Cardiac septum (tissue), 1 donor: ENCODE data around the gene DTNBP1. TPM values are rescaled to one million over a fixed set of nuclear protein-coding genes. Genes with fewer than 3 reads are reported as not detected.

ENCODE experiments used
- DNase-seq: peaks from one replicate; pipeline ENCODE4 v3.0.0-alpha.2; 2020; ENCODE audit warnings: low spot score
- intact Hi-C: fragments of 100-400 bp; cut with DNase I; formaldehyde crosslinking; loops from one replicate; pipeline ENCODE4 v1.14.0; 2022
- total RNA-seq: library from RNA; stranded (reverse); fragmentation: NEBNext Ultra II Directional; extraction: Animal tissue kit (Norgen Biotek cat#: 25700); gene quantifications from one replicate; pipeline ENCODE4 v1.2.1, GENCODE V29; 2021
- donor health status: DM: no; HTN: no; CAD: no.

Gene DTNBP1
- total RNA-seq, 1 donor from 2014 or later, result 19.0 TPM

DNA sequence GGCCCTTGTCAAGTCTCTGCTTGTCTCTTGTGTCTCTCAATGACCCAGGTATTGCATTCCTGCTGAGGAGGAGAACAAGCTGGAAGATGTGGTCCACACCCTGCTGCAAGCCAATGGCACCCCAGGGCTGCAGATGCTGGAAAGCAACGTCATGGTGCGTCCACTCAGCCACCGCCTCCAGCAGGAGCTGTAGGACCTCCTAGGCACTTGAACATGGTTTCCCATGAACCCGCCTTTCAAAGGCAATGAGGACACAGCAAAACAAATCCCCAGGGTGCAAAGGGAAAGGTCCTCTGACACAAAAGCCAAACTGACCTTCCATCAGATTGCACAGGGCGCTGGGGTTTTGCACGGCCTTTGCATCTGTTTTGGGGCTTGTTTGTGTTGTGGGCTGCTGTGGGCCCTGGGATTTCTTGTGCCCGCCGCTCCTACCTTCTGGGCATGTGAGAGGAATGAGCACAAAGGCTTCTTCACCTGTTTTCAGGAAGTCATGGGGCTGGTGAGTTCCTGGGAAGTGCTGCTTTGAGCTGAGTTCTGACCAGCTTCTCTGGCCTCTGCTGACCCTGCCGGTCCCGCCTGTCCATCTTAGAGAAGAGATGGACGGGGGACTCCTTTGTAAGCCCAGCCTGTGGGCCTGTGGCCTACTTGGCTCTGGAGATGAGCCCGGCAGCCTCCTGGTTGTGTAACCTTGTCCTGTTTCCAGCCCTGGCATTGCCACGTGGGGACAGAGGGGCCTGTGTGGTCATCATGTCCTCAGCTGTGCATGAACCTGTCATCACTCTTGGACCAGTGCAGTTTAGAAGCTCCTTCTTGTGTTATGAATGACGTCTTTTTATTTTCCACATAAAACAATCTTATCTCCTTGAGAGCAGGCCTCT, 151.3 kb downstream of the DTNBP1 start:
- intact Hi-C loops, result loop anchor here (10.0 kb wide), 1 partner anchor 693 kb away; no protein-coding TSS in a partner anchor
- DNase-seq, result no peak

DNA sequence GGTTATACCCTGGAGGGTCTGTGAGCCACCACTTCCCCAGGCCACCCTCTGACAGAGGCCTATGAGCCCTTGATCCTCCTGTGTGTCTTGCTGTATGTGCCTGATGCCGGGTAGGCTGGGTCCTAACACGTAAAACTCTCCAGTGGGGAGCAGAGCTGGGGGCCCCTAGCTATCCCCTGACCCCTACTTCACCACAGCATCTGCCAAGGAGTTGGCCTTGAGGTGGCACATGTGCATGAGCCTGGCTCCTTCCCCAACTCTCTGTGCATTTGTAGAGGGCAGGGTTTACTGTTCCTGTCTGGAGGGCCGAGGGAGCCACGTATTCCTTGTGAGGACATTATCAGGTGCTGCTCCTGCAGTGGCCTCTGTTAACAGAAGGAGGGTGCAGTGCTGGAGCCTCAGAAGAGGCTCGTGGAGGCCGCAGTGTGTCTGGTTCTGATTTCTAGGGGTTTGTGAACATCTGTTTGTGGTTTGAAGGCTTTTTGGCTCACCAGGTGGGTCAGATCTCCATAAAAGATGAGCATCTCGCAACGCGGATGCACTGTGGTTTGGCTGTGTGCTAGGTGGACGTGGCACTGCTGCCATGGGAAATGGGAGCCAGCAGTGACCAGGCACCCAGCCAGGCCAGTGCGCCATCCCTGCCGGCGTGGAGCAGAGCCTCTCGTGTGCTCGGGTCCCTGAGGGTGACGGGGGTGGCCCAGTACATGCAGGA, 152.1 kb downstream of the DTNBP1 start:
- no peak for DNase-seq

DNA sequence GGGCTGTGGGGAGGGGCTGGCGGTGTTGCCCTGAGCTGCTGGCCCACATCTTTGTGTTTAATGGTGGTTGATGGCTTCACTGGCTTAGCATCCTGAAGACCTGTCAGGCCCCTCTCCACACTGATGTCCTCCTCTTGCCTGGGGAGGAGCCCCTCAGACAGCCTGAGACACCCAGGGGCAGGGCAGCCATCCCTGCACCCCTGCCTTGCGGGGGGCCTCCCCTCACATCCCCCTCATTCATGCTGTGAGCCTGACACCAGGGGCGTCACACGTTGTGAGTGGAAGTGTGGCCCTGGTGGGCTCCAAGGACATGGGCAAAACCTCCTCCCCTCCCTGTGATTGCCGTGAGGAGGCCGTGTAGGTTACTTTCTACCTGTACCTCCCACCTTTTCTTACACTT, 152.7 kb downstream of the DTNBP1 start:
- intact Hi-C loops, result loop anchor here (10.0 kb wide), 1 partner anchor 695 kb away; no protein-coding TSS in a partner anchor

More for the DNA sequence above, 152.1 kb downstream of the DTNBP1 start:
- intact Hi-C loops, result loop anchor here (10.0 kb wide), 1 partner anchor 694 kb away; no protein-coding TSS in a partner anchor

DNA sequence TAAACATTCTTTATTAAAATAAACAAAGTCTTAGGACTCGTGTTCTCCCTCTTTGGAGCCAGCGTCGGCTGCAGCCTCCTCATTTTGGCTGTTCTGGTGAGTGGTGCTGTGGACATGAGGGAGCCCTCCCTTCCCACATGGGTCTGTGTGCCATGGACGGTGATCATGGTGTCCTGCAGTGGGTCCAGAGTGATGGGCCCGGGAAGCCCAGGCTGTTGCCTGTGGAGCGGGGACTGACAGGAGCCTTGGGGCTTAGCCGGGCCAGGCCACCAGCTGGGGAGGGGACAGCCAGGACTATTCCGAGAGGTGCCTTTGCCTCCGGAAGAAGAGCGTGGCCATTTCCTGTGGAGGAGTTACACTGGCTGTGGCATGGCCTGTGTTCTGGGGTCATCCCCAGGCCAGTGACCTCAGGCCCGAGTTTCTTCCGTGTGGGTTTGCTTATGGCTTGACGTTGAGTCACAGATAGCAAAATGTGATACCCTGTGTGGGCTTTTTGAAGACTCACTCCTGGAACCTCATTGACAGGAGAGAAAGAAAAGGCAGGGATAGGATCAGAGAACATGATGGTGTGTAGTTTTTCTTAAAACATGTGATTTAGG, 153.4 kb downstream of the DTNBP1 start:
- no peak for DNase-seq
- intact Hi-C loops, result no loop called here

More for the DNA sequence above, 152.7 kb downstream of the DTNBP1 start:
- DNase-seq, result no peak

DNA sequence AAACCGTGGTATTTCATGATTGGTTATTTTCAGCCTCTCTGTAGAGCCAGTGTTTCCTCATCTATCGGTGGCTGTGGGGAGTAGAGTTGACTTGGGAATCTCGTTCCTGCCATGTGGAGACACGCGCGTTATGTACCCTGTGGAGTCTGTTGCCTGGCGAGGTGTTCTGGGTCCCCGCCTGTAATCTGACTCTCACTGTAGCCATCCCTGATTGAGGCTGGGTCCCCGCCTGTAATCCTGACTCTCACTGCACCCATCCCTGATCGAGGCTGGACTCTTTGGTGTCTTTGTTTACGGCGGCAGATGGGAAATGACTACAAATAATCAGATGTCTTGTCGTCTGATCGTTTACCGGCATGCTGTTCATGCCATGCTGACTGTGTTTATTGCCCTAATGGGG, 153.9 kb downstream of the DTNBP1 start:
- DNase-seq, result no peak
- intact Hi-C loops, result no loop called here

DNA sequence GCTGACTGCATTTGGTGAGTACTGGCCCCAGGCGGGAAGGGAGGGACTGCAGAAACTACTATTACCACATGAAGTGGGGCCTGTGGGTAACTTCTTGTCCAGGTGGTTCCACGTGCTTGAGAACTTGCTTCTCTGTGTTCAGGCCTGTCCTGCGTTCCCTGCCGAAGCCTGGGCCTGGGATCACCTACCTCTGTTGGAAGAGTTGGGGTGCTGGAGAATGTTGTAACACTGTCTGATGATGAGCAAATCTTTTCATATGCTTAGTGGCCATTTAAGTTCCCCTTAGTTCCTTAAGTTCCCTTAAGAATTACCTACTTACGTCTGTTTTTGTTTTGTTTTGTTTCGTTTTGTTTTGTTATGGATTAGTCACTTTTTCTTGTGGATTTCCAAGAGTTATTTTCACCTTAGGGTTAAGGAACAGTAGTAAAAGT, 154.4 kb downstream of the DTNBP1 start:
- intact Hi-C loops, result no loop called here
- DNase-seq, result no peak

DNA sequence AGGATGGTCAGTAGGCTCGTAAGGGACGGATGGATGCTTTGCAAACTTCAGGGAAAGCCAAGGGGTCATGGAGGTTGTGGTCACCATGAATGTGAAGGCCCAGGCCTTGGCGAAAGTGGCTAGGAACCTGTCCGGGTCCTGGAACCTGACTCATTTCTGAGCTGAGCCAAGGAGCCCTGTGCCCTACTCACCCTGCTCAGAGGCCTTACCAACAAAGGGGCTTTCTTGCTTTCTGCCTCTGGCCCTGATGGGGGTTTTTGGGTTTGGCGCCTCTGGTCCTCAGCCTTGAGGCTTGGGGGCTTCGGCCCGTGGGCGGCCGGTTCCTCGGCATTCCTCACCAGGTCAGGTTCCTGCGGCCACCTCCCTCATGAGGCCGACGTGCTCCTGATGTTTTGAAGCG, 155.1 kb downstream of the DTNBP1 start:
- intact Hi-C loops, result no loop called here
- peak; percentile 59 for DNase-seq

DNA sequence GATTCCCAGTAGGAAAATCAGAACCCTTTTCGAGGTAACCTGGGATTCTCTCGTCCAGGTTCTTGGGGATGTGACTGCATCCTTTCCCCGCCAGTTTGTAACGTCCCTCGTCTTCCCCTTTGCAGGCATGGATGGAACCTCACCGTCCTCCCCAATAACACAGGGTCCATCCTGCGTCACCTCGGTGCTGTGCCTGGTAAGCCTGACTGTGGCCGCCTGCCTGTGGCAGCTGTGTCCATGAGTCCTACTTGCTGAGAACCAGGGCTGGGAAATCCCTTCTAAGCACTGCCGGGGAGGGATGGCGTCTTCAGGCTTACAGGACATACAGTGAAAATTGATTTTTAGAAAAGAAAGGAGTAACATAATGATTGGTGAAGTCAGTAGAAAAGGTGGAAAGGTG, 155.6 kb downstream of the DTNBP1 start:
- DNase-seq, result peak; percentile 50
- intact Hi-C loops, result no loop called here

DNA sequence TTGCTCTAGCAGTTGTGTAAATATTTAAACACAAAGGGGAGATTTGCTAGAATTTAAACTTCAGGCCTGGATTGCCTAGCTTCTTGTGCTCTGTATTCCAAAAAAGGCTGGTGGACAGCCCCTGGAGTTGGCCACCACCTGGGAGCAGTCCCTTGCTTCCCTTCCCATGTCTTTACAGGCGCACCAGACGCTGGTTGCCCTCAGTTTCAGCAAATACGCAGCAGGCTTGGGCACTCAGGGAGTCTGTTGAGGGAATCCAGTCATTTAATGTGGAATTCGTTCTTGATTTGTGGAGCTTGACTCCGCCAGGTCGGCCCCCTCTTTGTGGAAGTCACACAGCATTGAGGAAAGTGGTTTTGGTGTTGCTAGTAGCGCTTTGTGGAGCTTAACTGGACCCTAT, 156.8 kb downstream of the DTNBP1 start:
- intact Hi-C loops, result no loop called here
- DNase-seq, result peak; percentile 64

DNA sequence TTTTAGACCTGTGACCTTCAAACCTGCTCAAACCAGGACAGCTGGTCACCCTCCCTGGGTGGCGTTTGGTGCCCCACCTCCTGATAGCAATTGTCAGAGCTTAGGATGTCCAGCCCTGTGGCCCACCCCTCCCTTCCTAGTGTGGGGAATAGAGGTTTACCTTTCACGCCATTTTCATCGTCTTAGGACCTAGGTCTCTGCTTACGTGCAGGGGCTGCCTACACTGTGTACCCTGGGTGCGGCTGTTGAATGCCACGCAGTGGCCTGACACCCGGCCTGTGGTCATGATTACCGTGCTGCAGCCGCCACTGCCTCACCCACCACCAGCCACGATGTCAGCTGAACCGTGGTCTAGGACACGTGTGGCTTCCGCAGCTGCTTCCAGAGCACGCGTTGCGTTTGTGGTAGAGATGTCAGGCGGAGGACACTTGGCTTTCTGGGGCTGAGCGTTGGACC, 157.3 kb downstream of the DTNBP1 start:
- intact Hi-C loops, result no loop called here
- DNase-seq, result peak; percentile 74

DNA sequence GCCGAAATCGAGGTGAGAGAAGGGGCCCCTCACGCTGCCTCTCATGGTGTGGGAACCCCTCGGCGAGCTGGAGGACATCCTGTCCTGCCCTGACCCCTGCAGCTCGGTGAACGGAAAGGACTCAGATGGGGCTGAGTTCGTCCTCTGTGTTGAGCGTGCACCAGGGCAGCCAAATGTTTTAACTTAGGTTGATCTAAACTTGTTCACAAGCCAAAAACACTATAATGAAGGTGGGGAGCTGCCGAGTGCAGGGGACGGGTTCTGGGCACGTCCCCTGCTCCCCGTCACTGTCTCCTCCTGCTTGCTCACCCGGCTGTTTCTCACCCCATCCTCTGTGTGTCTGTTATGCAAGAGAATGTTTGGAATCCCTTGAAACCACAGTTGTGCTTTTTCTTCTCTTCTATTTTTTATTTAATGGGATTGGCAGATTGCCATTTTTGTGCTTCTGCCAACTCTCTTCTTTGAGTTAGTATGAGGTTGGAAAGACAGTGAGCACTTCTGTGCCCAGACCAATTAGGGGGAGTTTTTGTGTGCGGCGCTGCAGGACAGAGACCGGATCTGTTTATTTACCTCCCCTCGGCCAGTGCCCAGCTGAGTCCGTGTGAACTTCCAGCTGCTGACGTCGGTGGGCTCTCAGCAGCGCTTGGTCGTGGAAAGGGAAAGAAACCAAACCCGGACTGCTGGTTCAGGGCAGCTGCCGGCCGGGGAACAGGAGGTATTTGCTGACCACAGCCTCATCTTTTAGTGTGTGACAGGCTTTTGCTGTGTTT, 158.1 kb downstream of the DTNBP1 start:
- peak; percentile 76 for DNase-seq
- intact Hi-C loops, result loop anchor here (5.0 kb wide), 1 partner anchor 118 kb away; no protein-coding TSS in a partner anchor

DNA sequence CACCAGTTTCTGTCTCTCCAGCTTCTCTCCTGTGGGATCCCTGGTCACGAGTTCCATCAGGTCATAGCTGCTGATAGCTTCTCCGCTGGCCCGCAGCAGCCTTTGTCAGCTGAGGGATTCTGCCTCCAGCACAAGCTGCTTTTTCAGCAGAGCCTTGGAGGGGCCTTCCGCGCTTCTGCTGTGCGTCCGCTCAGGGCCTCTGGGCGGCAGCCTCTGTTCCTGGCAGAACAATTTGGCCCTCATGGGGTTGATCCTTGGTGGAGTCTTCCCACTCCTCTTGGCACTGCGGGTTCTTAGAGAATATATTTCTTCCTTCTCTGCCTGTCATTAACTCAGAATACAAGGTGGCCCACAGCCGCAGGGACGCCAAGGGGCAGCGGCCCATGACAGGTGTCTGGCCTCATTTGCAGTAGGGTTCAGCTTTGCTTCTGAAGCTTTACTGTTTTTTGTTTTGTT, 158.8 kb downstream of the DTNBP1 start:
- peak; percentile 78 for DNase-seq
- intact Hi-C loops, result loop anchor here (5.0 kb wide), 1 partner anchor 118 kb away; no protein-coding TSS in a partner anchor

DNA sequence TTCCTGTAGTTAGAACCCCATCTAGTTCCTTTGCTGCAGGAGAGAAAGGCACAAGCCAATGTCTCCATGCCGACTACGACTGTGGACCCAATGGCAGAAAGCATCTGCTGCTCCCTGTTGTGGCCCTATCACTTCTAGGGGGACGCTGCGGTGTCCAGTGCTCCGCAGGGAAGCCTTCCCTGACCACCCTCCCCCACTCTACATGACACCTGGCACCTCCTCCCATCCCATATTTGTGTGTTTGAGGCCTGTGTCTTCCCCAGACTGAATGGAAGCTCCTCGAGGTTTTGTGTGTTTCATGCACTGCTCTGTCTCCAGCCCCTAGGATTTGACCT, 159.5 kb downstream of the DTNBP1 start:
- intact Hi-C loops, result loop anchor here (5.0 kb wide), 1 partner anchor 119 kb away; no protein-coding TSS in a partner anchor
- peak; percentile 41 for DNase-seq

DNA sequence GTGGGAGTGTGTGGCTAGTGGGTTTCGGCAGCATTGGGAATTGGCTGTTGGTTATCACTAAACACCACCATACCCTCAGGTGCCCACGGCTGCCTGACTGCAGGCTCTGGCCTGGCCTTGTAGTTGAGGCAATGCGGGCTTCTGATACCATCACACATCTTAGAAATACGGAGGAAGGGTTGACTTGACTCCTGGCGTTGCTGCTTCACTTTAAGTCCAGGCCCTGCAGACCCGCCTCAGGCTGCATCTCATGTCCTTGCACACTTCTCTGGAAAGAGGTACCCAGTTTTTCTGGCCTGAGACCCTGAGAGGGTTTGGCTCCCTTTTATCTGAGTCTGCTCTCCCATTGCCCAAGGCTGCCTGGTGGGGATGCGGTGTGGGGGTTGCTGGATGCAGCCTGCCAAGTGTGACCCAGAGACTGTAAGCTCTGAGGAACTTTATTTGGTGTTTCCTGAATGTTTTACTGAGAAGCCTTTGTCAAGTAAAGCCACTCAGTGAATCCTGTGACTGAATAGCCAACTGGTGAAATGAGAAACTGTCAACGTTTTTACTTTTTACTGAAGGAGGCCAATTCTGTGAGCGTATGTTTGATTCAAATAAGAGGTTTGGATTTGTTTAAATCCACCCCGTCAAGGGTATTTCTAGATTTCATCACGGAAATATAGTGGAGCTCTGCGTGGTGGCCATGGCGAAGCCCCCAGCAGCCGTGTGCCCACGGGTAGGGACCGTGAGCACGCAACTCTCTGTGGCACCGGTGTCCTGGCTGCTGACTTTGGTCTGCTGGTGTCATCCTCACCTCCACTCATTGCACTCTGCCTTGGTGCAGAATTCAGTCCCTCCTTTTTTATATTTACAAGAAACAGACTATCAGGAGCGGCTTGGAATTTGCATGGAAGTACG, 160.1 kb downstream of the DTNBP1 start:
- intact Hi-C loops, result loop anchor here (5.0 kb wide), 1 partner anchor 120 kb away; no protein-coding TSS in a partner anchor
- peak; percentile 59 for DNase-seq

DNA sequence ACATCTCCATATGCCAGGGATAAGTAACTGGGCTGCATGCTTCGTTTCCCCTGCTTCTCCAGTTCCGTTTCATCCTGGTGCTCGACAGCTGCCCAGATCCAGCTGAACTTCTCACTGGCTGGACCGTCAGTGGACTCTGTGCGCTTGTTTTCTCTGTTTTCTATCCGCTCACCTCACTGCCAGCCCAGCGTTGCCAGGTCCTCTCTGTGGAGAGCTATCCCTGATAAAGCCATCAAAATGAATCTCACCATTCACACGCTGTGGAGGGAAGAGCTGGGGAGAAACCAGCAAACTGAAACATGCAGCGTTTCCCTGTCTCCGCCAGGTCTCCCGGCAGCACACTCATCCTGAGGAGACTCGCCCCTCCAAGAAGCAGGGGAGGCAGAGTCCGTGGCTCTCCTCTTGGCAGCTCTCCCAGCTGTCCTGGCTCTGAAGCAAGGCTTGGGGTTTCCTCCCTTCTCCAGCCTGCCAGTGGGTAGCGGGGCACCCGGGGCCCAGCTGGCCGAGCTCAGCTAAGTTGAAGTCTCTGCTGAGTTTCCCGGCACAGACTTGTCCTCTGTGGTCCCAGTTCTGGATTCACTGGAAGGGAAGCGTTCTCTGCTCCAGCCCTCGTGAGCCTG, 160.9 kb downstream of the DTNBP1 start:
- intact Hi-C loops, result loop anchor here (5.0 kb wide), 1 partner anchor 120 kb away; no protein-coding TSS in a partner anchor

DNA sequence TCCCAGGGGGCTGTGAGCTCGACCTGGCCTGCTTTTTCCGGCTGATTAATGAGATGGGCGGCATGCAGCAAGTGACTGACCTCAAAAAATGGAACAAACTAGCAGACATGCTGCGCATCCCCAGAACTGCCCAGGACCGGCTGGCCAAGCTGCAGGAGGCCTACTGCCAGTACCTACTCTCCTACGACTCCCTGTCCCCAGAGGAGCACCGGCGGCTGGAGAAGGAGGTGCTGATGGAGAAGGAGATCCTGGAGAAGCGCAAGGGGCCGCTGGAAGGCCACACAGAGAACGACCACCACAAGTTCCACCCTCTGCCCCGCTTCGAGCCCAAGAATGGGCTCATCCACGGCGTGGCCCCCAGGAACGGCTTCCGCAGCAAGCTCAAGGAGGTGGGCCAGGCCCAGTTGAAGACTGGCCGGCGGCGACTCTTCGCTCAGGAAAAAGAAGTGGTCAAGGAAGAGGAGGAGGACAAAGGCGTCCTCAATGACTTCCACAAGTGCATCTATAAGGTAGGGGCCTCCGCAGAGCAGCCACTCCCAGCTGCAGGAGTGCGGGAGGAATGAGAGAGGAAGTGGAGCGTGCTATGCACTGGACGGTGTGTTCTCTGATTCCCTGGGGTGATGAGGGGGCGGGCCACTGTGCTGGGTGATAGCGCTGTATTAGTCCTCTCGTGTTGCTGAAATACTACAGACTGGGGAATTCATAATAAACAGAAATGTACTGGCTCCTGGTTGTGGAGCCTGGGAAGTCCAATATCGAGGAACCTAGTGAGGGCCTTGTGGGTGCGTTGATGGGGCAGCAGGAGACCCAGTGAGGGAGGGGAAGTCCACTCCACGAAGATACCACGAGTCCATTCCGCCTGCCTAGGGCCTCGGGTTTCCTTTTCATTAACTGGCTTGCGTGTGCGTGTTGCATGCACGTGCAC, 161.7 kb downstream of the DTNBP1 start:
- intact Hi-C loops, result loop anchor here (5.0 kb wide), 1 partner anchor 121 kb away; no protein-coding TSS in a partner anchor
- DNase-seq, result peak; percentile 39

More for the DNA sequence above, 160.9 kb downstream of the DTNBP1 start:
- DNase-seq, result peak; percentile 73
